22Rv1 (cell line): Measurements from ENCODE around the gene BTBD7.

Experiments
- ZFX ChIP-seq: fragments of 450-650 bp; IDR thresholded peaks from 2 replicates; pipeline ENCODE4 v1.6.1; 2017; ENCODE audit warnings: antibody characterized with exemption, borderline replicate concordance
- TF ChIP-seq, protein P1 (sequence below): fragments of 450-650 bp; IDR thresholded peaks from 2 replicates; pipeline ENCODE4 v1.5.1; 2017; ENCODE audit warnings: mild to moderate bottlenecking

GRCh38 chr14:93212432-93212831, 120.4 kb downstream of the BTBD7 start:
- TF ChIP-seq, protein P1, sequence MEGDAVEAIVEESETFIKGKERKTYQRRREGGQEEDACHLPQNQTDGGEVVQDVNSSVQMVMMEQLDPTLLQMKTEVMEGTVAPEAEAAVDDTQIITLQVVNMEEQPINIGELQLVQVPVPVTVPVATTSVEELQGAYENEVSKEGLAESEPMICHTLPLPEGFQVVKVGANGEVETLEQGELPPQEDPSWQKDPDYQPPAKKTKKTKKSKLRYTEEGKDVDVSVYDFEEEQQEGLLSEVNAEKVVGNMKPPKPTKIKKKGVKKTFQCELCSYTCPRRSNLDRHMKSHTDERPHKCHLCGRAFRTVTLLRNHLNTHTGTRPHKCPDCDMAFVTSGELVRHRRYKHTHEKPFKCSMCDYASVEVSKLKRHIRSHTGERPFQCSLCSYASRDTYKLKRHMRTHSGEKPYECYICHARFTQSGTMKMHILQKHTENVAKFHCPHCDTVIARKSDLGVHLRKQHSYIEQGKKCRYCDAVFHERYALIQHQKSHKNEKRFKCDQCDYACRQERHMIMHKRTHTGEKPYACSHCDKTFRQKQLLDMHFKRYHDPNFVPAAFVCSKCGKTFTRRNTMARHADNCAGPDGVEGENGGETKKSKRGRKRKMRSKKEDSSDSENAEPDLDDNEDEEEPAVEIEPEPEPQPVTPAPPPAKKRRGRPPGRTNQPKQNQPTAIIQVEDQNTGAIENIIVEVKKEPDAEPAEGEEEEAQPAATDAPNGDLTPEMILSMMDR, result no peak
- TF ChIP-seq ZFX, result no peak
